ENCODE measurements around the gene GPC6.

- TF ChIP-seq CTCF (IDR thresholded peaks at IDR 0.05; ENCODE audit: low read depth, low read length) (no peak), POLR2A (IDR thresholded peaks at IDR 0.05; ENCODE audit: extremely low read depth, insufficient read length) (no peak), MYC (IDR thresholded peaks at IDR 0.05; ENCODE audit: low read depth, low read length) (no peak), MAX (IDR thresholded peaks at IDR 0.05; ENCODE audit: low read depth, low read length) (no peak)
Observed at GRCh38 chr13:93472296-93472695, 245.7 kb downstream of the GPC6 start.

Measured in NB4 (cell line).